ENCODE measurements around the gene TLE3. TPM values are rescaled to one million over a fixed set of nuclear protein-coding genes. Genes with fewer than 3 reads are reported as not detected.

The TLE3 gene
- total RNA-seq, 1 donor from 2014 or later, result 124 TPM

GRCh38 chr15:70056091-70056680 lies 41.5 kb downstream of the TLE3 start:
- no peak overlapping the region for H3K4me3 Mint-ChIP-seq (ENCODE audit: low read depth)
- no peak overlapping the region for H3K27ac Mint-ChIP-seq
- no peaks in the 10 kb centered on the region for H3K9me3 Mint-ChIP-seq (ENCODE audit: low read depth)
- peaks cover 48% of the 10 kb centered on the region for H3K36me3 Mint-ChIP-seq (ENCODE audit: insufficient read depth)
- TF ChIP-seq CTCF (IDR thresholded peaks at IDR 0.05; ENCODE audit: unreplicated experiment), result no peak
- no peak for DNase-seq (ENCODE audit: low spot score, unreplicated experiment)
- H3K4me1 Mint-ChIP-seq (ENCODE audit: low read depth), result peaks cover 1% of the 10 kb centered on the region
- no peaks in the 10 kb centered on the region for H3K27me3 Mint-ChIP-seq

GRCh38 chr15:70055601-70056051 lies 42.1 kb downstream of the TLE3 start:
- H3K36me3 Mint-ChIP-seq (ENCODE audit: insufficient read depth), result peaks cover 50% of the 10 kb centered on the region
- H3K27ac Mint-ChIP-seq, result no peak overlapping the region
- H3K4me1 Mint-ChIP-seq (ENCODE audit: low read depth), result peaks cover 1% of the 10 kb centered on the region
- no peaks in the 10 kb centered on the region for H3K9me3 Mint-ChIP-seq (ENCODE audit: low read depth)
- TF ChIP-seq CTCF (IDR thresholded peaks at IDR 0.05; ENCODE audit: unreplicated experiment), result peak; percentile 7
- no peak overlapping the region for H3K4me3 Mint-ChIP-seq (ENCODE audit: low read depth)
- DNase-seq (ENCODE audit: low spot score, unreplicated experiment), result no peak
- H3K27me3 Mint-ChIP-seq, result no peaks in the 10 kb centered on the region

- DNase-seq (ENCODE audit: low spot score, unreplicated experiment), result no peak
- no peak overlapping the region for H3K4me3 Mint-ChIP-seq (ENCODE audit: low read depth)
- H3K36me3 Mint-ChIP-seq (ENCODE audit: insufficient read depth), result peaks cover 54% of the 10 kb centered on the region
- no peak for TF ChIP-seq CTCF (IDR thresholded peaks at IDR 0.05; ENCODE audit: unreplicated experiment)
- H3K4me1 Mint-ChIP-seq (ENCODE audit: low read depth), result peaks cover 1% of the 10 kb centered on the region
- no peak overlapping the region for H3K27ac Mint-ChIP-seq
- no peaks in the 10 kb centered on the region for H3K27me3 Mint-ChIP-seq
- H3K9me3 Mint-ChIP-seq (ENCODE audit: low read depth), result no peaks in the 10 kb centered on the region
Measured at GRCh38 chr15:70054884-70055387, 42.8 kb downstream of the TLE3 start.

GRCh38 chr15:70054366-70054765 lies 43.4 kb downstream of the TLE3 start:
- Mint-ChIP-seq H3K27me3 (no peaks in the 10 kb centered on the region), H3K27ac (no peak overlapping the region), H3K4me3 (ENCODE audit: low read depth) (no peak overlapping the region), H3K36me3 (ENCODE audit: insufficient read depth) (peaks cover 52% of the 10 kb centered on the region), H3K4me1 (ENCODE audit: low read depth) (peaks cover 1% of the 10 kb centered on the region), H3K9me3 (ENCODE audit: low read depth) (no peaks in the 10 kb centered on the region)
- no peak for TF ChIP-seq CTCF (IDR thresholded peaks at IDR 0.05; ENCODE audit: unreplicated experiment)
- no peak for DNase-seq (ENCODE audit: low spot score, unreplicated experiment)

- H3K27ac Mint-ChIP-seq, result no peak overlapping the region
- peaks cover 50% of the 10 kb centered on the region for H3K36me3 Mint-ChIP-seq (ENCODE audit: insufficient read depth)
- no peak for DNase-seq (ENCODE audit: low spot score, unreplicated experiment)
- H3K27me3 Mint-ChIP-seq, result no peaks in the 10 kb centered on the region
- H3K9me3 Mint-ChIP-seq (ENCODE audit: low read depth), result no peaks in the 10 kb centered on the region
- H3K4me3 Mint-ChIP-seq (ENCODE audit: low read depth), result no peak overlapping the region
- TF ChIP-seq CTCF (IDR thresholded peaks at IDR 0.05; ENCODE audit: unreplicated experiment), result no peak
- H3K4me1 Mint-ChIP-seq (ENCODE audit: low read depth), result peaks cover 1% of the 10 kb centered on the region
Measured at GRCh38 chr15:70053716-70054229, 43.9 kb downstream of the TLE3 start.
